Suprapubic skin (tissue), 4 donors: ENCODE data around the gene CYP19A1. TPM values are rescaled to one million over a fixed set of nuclear protein-coding genes. Genes with fewer than 3 reads are reported as not detected.
A peak's percentile ranks its signal among the peaks of the same experiment; 100 is the strongest.

Experiments used
- DNase-seq, 2 donors: peaks; one replicate each; pipeline ENCODE4 v3.0.0-alpha.2; 2019; ENCODE audit warnings: low spot score in 2 of 2
- H3K27ac ChIP-seq: fragments of 200-600 bp; sonication (generic); one replicate; pipeline ENCODE4 v1.5.1; 2019
- H3K27me3 ChIP-seq: fragments of 200-600 bp; sonication (generic); one replicate; pipeline ENCODE4 v1.5.1; 2019
- H3K36me3 ChIP-seq: fragments of 200-600 bp; sonication (generic); one replicate; pipeline ENCODE4 v1.5.1; 2019
- H3K4me1 ChIP-seq: fragments of 200-600 bp; sonication (generic); one replicate; pipeline ENCODE4 v1.5.1; 2019
- H3K4me3 ChIP-seq: fragments of 200-600 bp; sonication (generic); one replicate; pipeline ENCODE4 v1.5.1; 2019; ENCODE audit warnings: mild to moderate bottlenecking
- H3K9me3 ChIP-seq: fragments of 200-600 bp; sonication (generic); one replicate; pipeline ENCODE4 v1.5.1; 2019
- EP300 ChIP-seq: sonication (generic); formaldehyde crosslinking; IDR thresholded peaks from one replicate; pipeline ENCODE4 v1.6.1; 2017; ENCODE audit warnings: antibody characterized with exemption
- POLR2A ChIP-seq, 2 donors: fragments of 450-650 bp; IDR thresholded peaks; one replicate each; pipeline ENCODE4 v1.6.1; 2017; ENCODE audit warnings: antibody characterized with exemption in 2 of 2, mild to moderate bottlenecking in 2 of 2, moderate library complexity in 2 of 2
- POLR2AphosphoS5 ChIP-seq, 3 donors: sonication (generic); formaldehyde crosslinking; IDR thresholded peaks; one replicate each; pipeline ENCODE4 v1.6.1; 2017; ENCODE audit warnings: antibody characterized with exemption in 3 of 3
- WGBS: methylation state at CpG from one replicate; pipeline ENCODE4 v1.1.5; 2018; 5-methylcytosine and 5-hydroxymethylcytosine counted together
- total RNA-seq, 4 donors: library from RNA; depleted of rRNA; stranded (reverse); fragments of >200 nt; gene quantifications; one replicate each; pipeline ENCODE4 v1.1.0, GENCODE V29; 2016
- TF ChIP-seq, protein P1 (sequence below), 2 donors: fragments of 200-600 bp in 1 of 2; fragments of 450-650 bp in 1 of 2; sonication (generic) in 1 of 2; IDR thresholded peaks; one replicate each; pipeline ENCODE4 v1.5.1; 2016 to 2019; ENCODE audit warnings: antibody characterized with exemption in 2 of 2, mild to moderate bottlenecking in 1 of 2, moderate library complexity in 1 of 2

Gene CYP19A1
- total RNA-seq, 4 donors from 2014 or later: 2.7 to 6.8 (median 5.6) TPM

DNA sequence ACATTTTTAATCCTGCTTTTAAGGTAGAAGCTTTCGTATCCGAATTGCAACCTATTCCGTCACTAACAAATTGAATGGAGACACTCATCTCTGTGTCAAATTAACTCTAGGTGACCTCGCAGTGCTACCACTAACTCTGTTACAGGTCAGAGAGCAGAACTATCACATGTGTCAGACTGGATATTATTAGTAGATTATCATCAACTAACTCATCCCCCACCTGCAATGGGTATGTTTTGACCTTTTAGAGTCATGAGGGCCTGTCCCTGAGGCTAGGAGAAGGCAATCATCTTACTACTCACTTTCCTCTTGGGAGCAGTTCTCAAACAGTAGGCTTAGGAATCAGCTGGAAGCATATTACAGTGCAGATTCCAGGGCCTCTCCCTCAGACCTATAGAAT lies 5.1 kb upstream of the CYP19A1 start:
- H3K4me1 ChIP-seq: peaks cover 20% of the 10 kb centered on the region
- H3K4me3 ChIP-seq: no peak overlapping the region
- peak overlapping the region; percentile 24 for H3K27ac ChIP-seq
- TF ChIP-seq, protein P1, sequence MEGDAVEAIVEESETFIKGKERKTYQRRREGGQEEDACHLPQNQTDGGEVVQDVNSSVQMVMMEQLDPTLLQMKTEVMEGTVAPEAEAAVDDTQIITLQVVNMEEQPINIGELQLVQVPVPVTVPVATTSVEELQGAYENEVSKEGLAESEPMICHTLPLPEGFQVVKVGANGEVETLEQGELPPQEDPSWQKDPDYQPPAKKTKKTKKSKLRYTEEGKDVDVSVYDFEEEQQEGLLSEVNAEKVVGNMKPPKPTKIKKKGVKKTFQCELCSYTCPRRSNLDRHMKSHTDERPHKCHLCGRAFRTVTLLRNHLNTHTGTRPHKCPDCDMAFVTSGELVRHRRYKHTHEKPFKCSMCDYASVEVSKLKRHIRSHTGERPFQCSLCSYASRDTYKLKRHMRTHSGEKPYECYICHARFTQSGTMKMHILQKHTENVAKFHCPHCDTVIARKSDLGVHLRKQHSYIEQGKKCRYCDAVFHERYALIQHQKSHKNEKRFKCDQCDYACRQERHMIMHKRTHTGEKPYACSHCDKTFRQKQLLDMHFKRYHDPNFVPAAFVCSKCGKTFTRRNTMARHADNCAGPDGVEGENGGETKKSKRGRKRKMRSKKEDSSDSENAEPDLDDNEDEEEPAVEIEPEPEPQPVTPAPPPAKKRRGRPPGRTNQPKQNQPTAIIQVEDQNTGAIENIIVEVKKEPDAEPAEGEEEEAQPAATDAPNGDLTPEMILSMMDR (IDR thresholded peaks at IDR 0.05): no peak
- TF ChIP-seq POLR2A (IDR thresholded peaks at IDR 0.05) (no peak), EP300 (no peak), POLR2AphosphoS5 (IDR thresholded peaks at IDR 0.05) (no peak)
- 91% methylated on average over 4 of the region's 4 CpGs for WGBS
- DNase-seq: no peak
- H3K27me3 ChIP-seq: peaks cover 17% of the 10 kb centered on the region
- H3K9me3 ChIP-seq: no peaks in the 10 kb centered on the region
- no peaks in the 10 kb centered on the region for H3K36me3 ChIP-seq

DNA sequence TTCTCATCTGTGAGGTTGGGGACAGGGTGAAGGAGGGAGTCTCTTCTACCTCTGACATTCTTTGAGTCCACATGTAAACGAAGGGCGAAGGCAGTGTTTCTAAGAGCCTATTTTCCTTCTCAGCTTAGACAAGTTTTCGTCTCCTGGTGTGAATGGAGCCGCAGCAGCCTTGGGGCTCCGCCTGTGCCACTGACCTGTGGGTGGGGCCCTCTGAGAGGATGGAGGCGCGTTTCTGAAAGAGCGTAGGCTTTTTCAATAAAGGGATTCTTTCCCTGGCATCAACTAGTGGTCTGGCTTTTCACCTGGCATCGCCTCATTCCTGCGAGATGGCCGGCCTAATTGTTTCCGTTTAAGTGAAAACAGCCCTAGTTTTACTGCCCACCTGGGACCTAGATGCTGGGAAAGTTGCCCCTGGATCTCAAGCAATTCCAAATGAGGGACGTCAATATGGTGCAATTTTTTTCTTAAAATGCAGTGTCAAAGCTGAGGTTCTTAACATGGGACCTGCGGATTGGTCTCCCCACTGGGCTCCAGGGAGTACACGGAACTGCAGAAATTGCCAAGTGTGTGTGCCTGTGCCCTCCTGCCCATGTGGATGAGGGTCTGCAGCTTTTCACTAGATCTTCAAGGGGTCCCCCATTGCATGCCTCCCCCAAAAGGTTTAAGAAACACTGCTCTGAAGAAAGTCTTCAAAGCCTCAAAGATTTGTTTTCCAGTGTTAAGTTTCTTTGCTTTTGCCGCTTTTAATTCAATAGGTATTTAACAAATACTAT lies 4.0 kb upstream of the CYP19A1 start:
- no peak for DNase-seq
- WGBS: 42% methylated on average over 16 of the region's 16 CpGs
- H3K4me3 ChIP-seq: peak overlapping the region; percentile 46
- peak overlapping the region; percentile 69 for H3K27ac ChIP-seq
- no peaks in the 10 kb centered on the region for H3K9me3 ChIP-seq
- H3K27me3 ChIP-seq: peaks cover 17% of the 10 kb centered on the region
- TF ChIP-seq EP300: no peak
- no peak for TF ChIP-seq POLR2AphosphoS5 (IDR thresholded peaks at IDR 0.05)
- TF ChIP-seq POLR2A (IDR thresholded peaks at IDR 0.05): no peak
- TF ChIP-seq, protein P1 (IDR thresholded peaks at IDR 0.05): no peak
- peaks cover 19% of the 10 kb centered on the region for H3K4me1 ChIP-seq
- H3K36me3 ChIP-seq: no peaks in the 10 kb centered on the region

DNA sequence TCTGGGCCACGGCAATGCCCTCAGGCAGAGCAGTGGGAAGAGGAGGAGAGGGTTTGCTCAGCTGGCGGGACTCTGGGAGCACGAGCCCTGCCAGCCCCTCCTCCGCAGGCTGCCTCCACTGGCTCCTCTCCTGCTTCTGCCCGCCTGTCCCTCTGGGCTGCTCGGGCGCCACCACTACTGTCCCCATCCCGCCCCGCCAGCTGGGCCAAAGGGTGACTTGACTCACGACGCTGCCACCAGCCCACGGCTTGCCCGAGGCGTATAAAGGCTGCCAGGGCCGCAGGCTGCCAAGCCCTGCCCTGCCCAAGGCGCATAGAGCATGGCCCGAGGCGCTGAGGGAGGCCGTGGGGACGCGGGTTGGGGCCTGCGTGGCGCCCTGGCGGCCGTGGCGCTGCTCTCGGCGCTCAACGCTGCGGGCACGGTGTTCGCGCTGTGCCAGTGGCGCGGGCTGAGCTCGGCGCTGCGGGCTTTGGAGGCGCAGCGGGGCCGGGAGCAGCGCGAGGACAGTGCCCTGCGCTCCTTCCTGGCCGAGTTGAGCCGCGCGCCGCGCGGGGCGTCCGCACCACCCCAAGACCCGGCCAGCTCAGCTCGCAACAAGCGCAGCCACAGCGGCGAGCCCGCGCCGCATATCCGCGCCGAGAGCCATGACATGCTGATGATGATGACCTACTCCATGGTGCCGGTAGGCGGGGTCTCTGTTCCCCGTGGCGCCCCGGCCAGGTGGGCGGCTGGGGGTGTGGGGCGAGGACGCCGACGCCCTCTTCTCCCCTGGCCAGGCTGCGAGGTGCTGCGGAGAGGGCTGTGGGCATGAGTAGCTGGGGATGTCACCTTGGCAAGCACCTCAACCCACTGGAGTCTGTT lies 3.2 kb upstream of the CYP19A1 start, which contains the start of gene GLDN:
Gene GLDN (plus strand): TSS at position 290 of the 861 bp plus-strand sequence. CDS start 30 bp downstream, at position 320.
- Histone ChIP-seq H3K9me3 (no peaks in the 10 kb centered on the region), H3K4me1 (peaks cover 22% of the 10 kb centered on the region), H3K27ac (peak within 1 kb of the TSS; percentile 69), H3K27me3 (peaks cover 17% of the 10 kb centered on the region), H3K4me3 (peak within 1 kb of the TSS; percentile 46), H3K36me3 (no peaks in the 10 kb centered on the region)
- peak in 1 of 2 donors; percentile 77 for DNase-seq
- TF ChIP-seq, protein P1 (IDR thresholded peaks at IDR 0.05): no peak
- TF ChIP-seq POLR2AphosphoS5 (IDR thresholded peaks at IDR 0.05): no peak
- no peak for TF ChIP-seq POLR2A (IDR thresholded peaks at IDR 0.05)
- no peak for TF ChIP-seq EP300
- 2% methylated on average over 16 of the region's 76 CpGs for WGBS

DNA sequence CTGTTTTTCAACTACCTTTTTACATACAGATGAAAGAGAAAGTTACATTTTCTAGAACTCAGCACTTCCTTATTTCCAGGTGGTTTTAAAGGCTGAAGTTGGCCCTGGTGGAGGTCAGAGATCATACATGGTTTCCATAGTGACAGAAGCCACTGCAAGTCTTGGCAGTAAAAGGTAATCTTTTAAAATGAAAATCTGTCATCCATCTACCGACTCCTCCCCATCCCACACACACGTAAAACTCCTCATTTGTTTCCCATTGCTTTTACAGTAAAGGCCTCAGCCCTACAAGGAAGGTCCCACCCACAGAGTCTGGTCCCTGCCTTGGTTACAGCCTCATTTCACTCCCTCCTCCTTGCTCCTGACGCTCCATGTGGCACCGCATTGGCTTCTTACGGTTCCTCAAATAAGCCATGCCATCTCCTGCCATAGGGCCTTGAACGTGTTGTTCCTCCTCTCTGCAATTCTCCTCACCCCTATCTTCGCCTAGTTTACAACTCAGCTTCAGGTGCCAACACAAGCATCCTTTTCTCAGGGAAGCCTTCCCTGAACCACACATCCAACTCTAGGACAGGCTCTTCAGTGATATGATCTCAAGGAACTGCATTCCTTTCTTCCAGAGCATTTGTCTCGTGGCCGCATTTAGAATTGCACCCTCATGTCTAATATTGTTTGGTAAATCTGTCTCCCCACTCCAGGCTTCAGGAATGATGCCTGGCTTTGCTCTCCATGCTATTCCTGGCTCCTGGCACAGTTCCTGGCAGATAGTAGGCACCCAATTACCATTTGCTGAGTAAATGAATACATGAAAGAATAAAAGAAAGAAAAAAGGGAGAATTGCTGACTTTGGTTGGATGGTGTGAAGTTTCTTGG lies 2.6 kb downstream of the CYP19A1 start:
- H3K9me3 ChIP-seq: no peaks in the 10 kb centered on the region
- peaks cover 24% of the 10 kb centered on the region for H3K4me1 ChIP-seq
- TF ChIP-seq POLR2A (IDR thresholded peaks at IDR 0.05): no peak
- TF ChIP-seq, protein P1 (IDR thresholded peaks at IDR 0.05): no peak
- no peak for TF ChIP-seq EP300
- no peak for TF ChIP-seq POLR2AphosphoS5 (IDR thresholded peaks at IDR 0.05)
- 78% methylated on average over 9 of the region's 9 CpGs for WGBS
- DNase-seq: no peak
- no peaks in the 10 kb centered on the region for H3K36me3 ChIP-seq
- H3K27ac ChIP-seq: no peak overlapping the region
- H3K4me3 ChIP-seq: no peak overlapping the region
- peaks cover 6% of the 10 kb centered on the region for H3K27me3 ChIP-seq
